Measurements from ENCODE around the gene DHX16. TPM values are rescaled to one million over a fixed set of nuclear protein-coding genes. Genes with fewer than 3 reads are reported as not detected.

The DHX16 gene
- total and polyA plus RNA-seq, 2 of the 8 experiments (the other 6 are each of a cell fraction or from before 2014, with no cell fraction given), result 27.4 to 44.4 TPM

- TF ChIP-seq ATF2 (IDR thresholded peaks at IDR 0.05; ENCODE audit: low read length) (peak; percentile 86), SP4 (IDR thresholded peaks at IDR 0.05; ENCODE audit: low read length) (0 out of 2 replicates have a peak, but pooled peaks have one; percentile 68), KDM4A (IDR thresholded peaks at IDR 0.05; ENCODE audit: low read depth, low read length, severe bottlenecking) (no peak), POLR2AphosphoS5 (IDR thresholded peaks at IDR 0.05; ENCODE audit: low read depth, low read length) (peak; percentile 98; the same call in 1 of the 2 replicates), NANOG (IDR thresholded peaks at IDR 0.05; ENCODE audit: insufficient read depth, low read depth, low read length, poor library complexity, severe bottlenecking) (peak; percentile 26)
These were observed 47.3 kb upstream of the DHX16 start, which contains the start of gene TUBB (continued) for GRCh38 chr6:30719791-30720737.

All from H1 (cell line).